CD4-positive, alpha-beta T cell (primary cell): ENCODE data around the gene SMARCA2. TPM values are rescaled to one million over a fixed set of nuclear protein-coding genes. Genes with fewer than 3 reads are reported as not detected.

ENCODE experiments used
- ATAC-seq: fragments of 200-7000 bp; cut with Tn5 transposase; one replicate; pipeline ENCODE4 v1.10.0; 2022; ENCODE audit warnings: mild to moderate bottlenecking; ENCODE audit not compliant: poor library complexity
- CTCF ChIA-PET: fragments of 350-600 bp; sonication (Branson Sonifier 250); formaldehyde crosslinking; loops from one replicate; lab custom pipeline; 2021; ENCODE audit warnings: antibody characterized with exemption, inconsistent platforms; lab: Charles Lee
- POLR2A ChIA-PET: fragments of 350-600 bp; sonication (Branson Sonifier 250); formaldehyde crosslinking; loops from one replicate; lab custom pipeline; 2021; ENCODE audit warnings: antibody characterized with exemption, inconsistent platforms; lab: Charles Lee
- DNase-seq, 14 experiments: peaks; one replicate each; pipeline ENCODE4 v3.0.0-alpha.2; 2013 to 2020; ENCODE audit warnings: mixed read lengths in 2 of 14
- H3K27ac ChIP-seq, 2 donors: one replicate each; pipeline versions ENCODE4 v1.5.1 to v1.7.0; 2013; ENCODE audit warnings: low read length in 2 of 2, low read depth in 1 of 2, mild to moderate bottlenecking in 1 of 2
- H3K27me3 ChIP-seq, 2 experiments: 1 replicate in 1 of 2; 2 replicates in 1 of 2; pipeline versions ENCODE4 v1.6.1 to v1.7.0; 2013; ENCODE audit warnings: low read length in 2 of 2, control low read depth in 1 of 2, mild to moderate bottlenecking in 1 of 2, moderate library complexity in 1 of 2; ENCODE audit not compliant: insufficient read depth in 2 of 2, control insufficient read depth in 1 of 2
- H3K36me3 ChIP-seq: one replicate; pipeline ENCODE4 v1.6.1; 2013; ENCODE audit warnings: low read length, control low read depth; ENCODE audit not compliant: insufficient read depth
- H3K4me1 ChIP-seq: one replicate; pipeline ENCODE4 v1.6.1; 2013; ENCODE audit warnings: low read length, control low read depth; ENCODE audit not compliant: insufficient read depth
- H3K4me3 ChIP-seq: one replicate; pipeline ENCODE4 v1.5.1; 2013; ENCODE audit warnings: mild to moderate bottlenecking, low read length, moderate library complexity
- H3K9me3 ChIP-seq, 2 experiments: 1 replicate in 1 of 2; 2 replicates in 1 of 2; pipeline versions ENCODE4 v1.6.1 to v1.7.0; 2013; ENCODE audit warnings: low read length in 2 of 2, mild to moderate bottlenecking in 2 of 2, control low read depth in 1 of 2, moderate library complexity in 1 of 2; ENCODE audit not compliant: control insufficient read depth in 1 of 2, insufficient read depth in 1 of 2
- H3K27ac Mint-ChIP-seq: one replicate; pipeline ENCODE4 v1.8.0; 2020; ENCODE audit warnings: mixed read lengths
- H3K27me3 Mint-ChIP-seq: one replicate; pipeline ENCODE4 v1.8.0; 2021; ENCODE audit warnings: mixed read lengths
- H3K36me3 Mint-ChIP-seq: one replicate; pipeline ENCODE4 v1.8.0; 2021; ENCODE audit warnings: low read depth, mixed read lengths
- H3K4me1 Mint-ChIP-seq: one replicate; pipeline ENCODE4 v1.8.0; 2021; ENCODE audit warnings: low read depth, mixed read lengths
- H3K4me3 Mint-ChIP-seq: one replicate; pipeline ENCODE4 v1.8.0; 2020; ENCODE audit warnings: mild to moderate bottlenecking, mixed read lengths
- H3K9me3 Mint-ChIP-seq: one replicate; pipeline ENCODE4 v1.8.0; 2020; ENCODE audit warnings: mixed read lengths
- CTCF ChIP-seq: fragments of 200-600 bp; IDR thresholded peaks from one replicate; pipeline ENCODE4 v1.8.0; 2022; ENCODE audit warnings: antibody characterized with exemption, mild to moderate bottlenecking
- intact Hi-C, 2 experiments: fragments of 100-400 bp; cut with DNase I in 1 of 2; cut with micrococcal nuclease in 1 of 2; formaldehyde crosslinking; loops; one replicate each; pipeline versions ENCODE4 v1.15.1 to v1.9.0; 2023 to 2025; cut with DNase I, micrococcal nuclease
- total RNA-seq, 174 experiments: library from RNA in 2 of 174; stranded (reverse) in 2 of 174; gene quantifications; one replicate each; pipeline ENCODE4 v1.2.3 and lab custom pipeline; 2021 to 2026

Gene SMARCA2
- total RNA-seq, 2 experiments from 2014 or later = 268 to 272 TPM

GRCh38 chr9:2150338-2150737 lies 135.2 kb downstream of the SMARCA2 start:
- H3K4me3 ChIP-seq = no peak overlapping the region
- peaks cover 3% of the 10 kb centered on the region for H3K4me1 ChIP-seq
- Mint-ChIP-seq H3K27ac (no peak overlapping the region), H3K27me3 (no peaks in the 10 kb centered on the region), H3K9me3 (no peaks in the 10 kb centered on the region), H3K4me3 (no peak overlapping the region), H3K4me1 (peaks cover 77% of the 10 kb centered on the region), H3K36me3 (peaks cover 63% of the 10 kb centered on the region)
- no peak overlapping the region for H3K27ac ChIP-seq
- no peak for ATAC-seq
- POLR2A ChIA-PET = interaction anchor here (1.0 kb wide), 1 partner anchor 12 kb away, joined by 3 read pairs; no protein-coding TSS in a partner anchor
- intact Hi-C loops = loop anchor here in 1 of 2 experiments (10.0 kb wide), 1 partner anchor 694 kb away; the partner anchor contains the start of gene PUM3
- DNase-seq = no peak
- peaks cover 4% of the 10 kb centered on the region for H3K36me3 ChIP-seq
- no peaks in the 10 kb centered on the region for H3K27me3 ChIP-seq
- no peaks in the 10 kb centered on the region for H3K9me3 ChIP-seq
- TF ChIP-seq CTCF = no peak
- CTCF ChIA-PET = no interaction called here

DNA sequence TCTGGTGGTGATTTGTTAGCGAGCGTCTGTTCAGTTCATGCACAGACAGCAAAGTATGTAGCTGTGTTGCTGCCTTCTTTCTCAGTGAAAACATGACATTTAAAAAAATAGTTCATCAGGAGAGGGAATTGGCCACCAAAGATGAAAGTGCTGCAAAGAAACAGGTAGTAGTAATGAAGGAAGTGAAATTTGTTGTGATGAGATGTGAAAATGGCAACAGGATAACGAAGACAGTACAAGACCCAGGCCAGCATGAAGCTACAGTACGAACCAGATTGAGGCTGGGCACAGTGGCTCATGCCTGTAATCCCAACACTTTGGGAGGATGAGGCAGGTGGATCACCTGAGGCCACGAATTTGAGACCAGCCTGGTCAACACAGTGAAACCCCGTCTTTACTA lies 136.0 kb downstream of the SMARCA2 start:
- no peak for ATAC-seq
- H3K36me3 Mint-ChIP-seq = peaks cover 57% of the 10 kb centered on the region
- Histone ChIP-seq H3K27ac (no peak overlapping the region), H3K4me1 (peaks cover 3% of the 10 kb centered on the region), H3K9me3 (no peaks in the 10 kb centered on the region), H3K36me3 (peaks cover 4% of the 10 kb centered on the region), H3K4me3 (no peak overlapping the region), H3K27me3 (no peaks in the 10 kb centered on the region)
- H3K4me1 Mint-ChIP-seq = peaks cover 76% of the 10 kb centered on the region
- POLR2A ChIA-PET = no interaction called here
- TF ChIP-seq CTCF = no peak
- CTCF ChIA-PET = no interaction called here
- peak overlapping the region; percentile 46 for H3K27ac Mint-ChIP-seq
- no peaks in the 10 kb centered on the region for H3K9me3 Mint-ChIP-seq
- intact Hi-C loops = loop anchor here in 1 of 2 experiments (10.0 kb wide), 1 partner anchor 694 kb away; the partner anchor contains the start of gene PUM3
- no peaks in the 10 kb centered on the region for H3K27me3 Mint-ChIP-seq
- DNase-seq = no peak
- H3K4me3 Mint-ChIP-seq = no peak overlapping the region

GRCh38 chr9:2152966-2153629 lies 138.0 kb downstream of the SMARCA2 start:
- no peaks in the 10 kb centered on the region for H3K9me3 ChIP-seq
- POLR2A ChIA-PET = no interaction called here
- DNase-seq (no peak), ATAC-seq (no peak)
- Mint-ChIP-seq H3K27ac (no peak overlapping the region), H3K9me3 (no peaks in the 10 kb centered on the region), H3K4me1 (peaks cover 77% of the 10 kb centered on the region), H3K27me3 (no peaks in the 10 kb centered on the region), H3K36me3 (peaks cover 38% of the 10 kb centered on the region), H3K4me3 (no peak overlapping the region)
- peaks cover 4% of the 10 kb centered on the region for H3K36me3 ChIP-seq
- no peak for TF ChIP-seq CTCF
- peaks cover 19% of the 10 kb centered on the region for H3K4me1 ChIP-seq
- CTCF ChIA-PET = no interaction called here
- H3K4me3 ChIP-seq = no peak overlapping the region
- H3K27me3 ChIP-seq = no peaks in the 10 kb centered on the region
- no peak overlapping the region for H3K27ac ChIP-seq
- intact Hi-C loops = loop anchor here in 1 of 2 experiments (10.0 kb wide), 1 partner anchor 692 kb away; the partner anchor contains the start of gene PUM3
